GM23338 (cell line): ENCODE measurements around the gene RPS18. TPM values are rescaled to one million over a fixed set of nuclear protein-coding genes. Genes with fewer than 3 reads are reported as not detected.

ENCODE experiments used
- ATAC-seq: fragments of 200-7000 bp; cut with Tn5 transposase; 3 replicates; pipeline ENCODE4 v1.9.1; 2020
- DNase-seq: peaks from one replicate; pipeline ENCODE4 v3.0.0-alpha.2; 2015; ENCODE audit warnings: low spot score
- H2AFZ ChIP-seq: fragments of 200-600 bp; sonication (generic); 2 replicates; pipeline ENCODE4 v1.8.0; 2016; ENCODE audit warnings: antibody characterized with exemption, mild to moderate bottlenecking, moderate library complexity
- H3F3A ChIP-seq: fragments of 200-600 bp; sonication (generic); replicated peaks from 2 replicates; pipeline ENCODE4 v1.8.0; 2017; ENCODE audit warnings: antibody characterized with exemption, mixed run types, low read depth
- H3K27ac ChIP-seq: fragments of 200-600 bp; sonication (generic); 2 replicates; pipeline ENCODE4 v1.6.1; 2016; ENCODE audit warnings: low read depth
- H3K27me3 ChIP-seq: fragments of 200-600 bp; sonication (generic); 2 replicates; pipeline ENCODE4 v1.8.0; 2016; ENCODE audit warnings: mild to moderate bottlenecking, mixed run types, moderate library complexity; ENCODE audit not compliant: insufficient read depth
- H3K36me3 ChIP-seq: fragments of 200-600 bp; sonication (generic); 2 replicates; pipeline ENCODE4 v1.8.0; 2016; ENCODE audit warnings: mild to moderate bottlenecking; ENCODE audit not compliant: insufficient read depth
- H3K4me1 ChIP-seq: fragments of 200-600 bp; sonication (generic); 2 replicates; pipeline ENCODE4 v1.8.0; 2016; ENCODE audit warnings: mild to moderate bottlenecking, moderate library complexity; ENCODE audit not compliant: insufficient read depth
- H3K4me2 ChIP-seq: fragments of 200-600 bp; sonication (generic); 2 replicates; pipeline ENCODE4 v1.7.1; 2017; ENCODE audit warnings: mixed run types
- H3K4me3 ChIP-seq: fragments of 200-600 bp; sonication (generic); 2 replicates; pipeline ENCODE4 v1.6.1; 2016; ENCODE audit warnings: mixed run types
- H3K79me2 ChIP-seq: fragments of 200-600 bp; sonication (generic); replicated peaks from 2 replicates; pipeline ENCODE4 v1.8.0; 2017; ENCODE audit warnings: mild to moderate bottlenecking; ENCODE audit not compliant: insufficient read depth
- H3K9me2 ChIP-seq: fragments of 200-600 bp; sonication (generic); 2 replicates; pipeline ENCODE4 v1.8.0; 2017; ENCODE audit not compliant: insufficient read depth
- H4K20me1 ChIP-seq: fragments of 200-600 bp; sonication (generic); replicated peaks from 2 replicates; pipeline ENCODE4 v1.8.0; 2017; ENCODE audit warnings: mild to moderate bottlenecking; ENCODE audit not compliant: insufficient read depth
- H3K27ac Mint-ChIP-seq: 2 replicates; pipeline ENCODE4 v1.8.0; 2020; ENCODE audit warnings: inconsistent platforms, mild to moderate bottlenecking, moderate library complexity, mixed read lengths
- H3K27me3 Mint-ChIP-seq: 3 replicates; pipeline ENCODE4 v1.8.0; 2022; ENCODE audit warnings: low read depth, mild to moderate bottlenecking, moderate library complexity, mixed read lengths, inconsistent platforms; ENCODE audit not compliant: insufficient read depth, poor library complexity
- H3K36me3 Mint-ChIP-seq: 3 replicates; pipeline ENCODE4 v1.8.0; 2021; ENCODE audit warnings: low read depth, mild to moderate bottlenecking, inconsistent platforms, moderate library complexity, mixed read lengths
- H3K4me1 Mint-ChIP-seq: 3 replicates; pipeline ENCODE4 v1.8.0; 2020; ENCODE audit warnings: mild to moderate bottlenecking, inconsistent platforms, mixed read lengths
- H3K4me3 Mint-ChIP-seq: 3 replicates; pipeline ENCODE4 v1.8.0; 2021; ENCODE audit warnings: moderate library complexity, mild to moderate bottlenecking, inconsistent platforms, mixed read lengths
- H3K9me3 Mint-ChIP-seq: 3 replicates; pipeline ENCODE4 v1.8.0; 2020; ENCODE audit warnings: moderate library complexity, mild to moderate bottlenecking, inconsistent platforms, mixed read lengths
- CREB1 ChIP-seq: fragments of 250-450 bp; sonication (Bioruptor Pico); IDR thresholded peaks from 2 replicates; pipeline ENCODE4 v1.5.0; 2020; ENCODE audit warnings: low read depth, mild to moderate bottlenecking, moderate library complexity
- CTCF ChIP-seq, 2 experiments: fragments of 200-600 bp in 1 of 2; sonication (generic) in 1 of 2; conservative IDR thresholded peaks; 2 replicates each; pipeline versions ENCODE4 v1.5.1 to v1.6.1; 2016 to 2017; ENCODE audit warnings: antibody characterized with exemption in 2 of 2, low read depth in 2 of 2, mild to moderate bottlenecking in 2 of 2, moderate library complexity in 1 of 2
- EZH2phosphoT487 ChIP-seq: fragments of 200-600 bp; sonication (generic); IDR thresholded peaks from one replicate; pipeline ENCODE4 v1.8.1; 2018; ENCODE audit warnings: antibody characterized with exemption; ENCODE audit not compliant: unreplicated experiment
- JUNB ChIP-seq: IDR thresholded peaks from one replicate; pipeline ENCODE4 v1.6.1; 2016; ENCODE audit warnings: antibody characterized with exemption; ENCODE audit not compliant: unreplicated experiment
- NANOG ChIP-seq: IDR thresholded peaks from 2 replicates; pipeline ENCODE4 v1.6.1; 2016; ENCODE audit warnings: antibody characterized with exemption, borderline replicate concordance
- POLR2AphosphoS5 ChIP-seq: IDR thresholded peaks from 2 replicates; pipeline ENCODE4 v1.6.1; 2016; ENCODE audit warnings: antibody characterized with exemption, low read depth
- REST ChIP-seq: IDR thresholded peaks from one replicate; pipeline ENCODE4 v1.6.1; 2018; ENCODE audit warnings: antibody characterized with exemption; ENCODE audit not compliant: unreplicated experiment
- STAT1 ChIP-seq: IDR thresholded peaks from one replicate; pipeline ENCODE4 v1.6.1; 2016; ENCODE audit warnings: antibody characterized with exemption; ENCODE audit not compliant: unreplicated experiment
- ZNF114 ChIP-seq: fragments of 250-450 bp; sonication (Bioruptor Pico); IDR thresholded peaks from 2 replicates; pipeline ENCODE4 v1.5.0; 2020; ENCODE audit warnings: mild to moderate bottlenecking, moderate library complexity
- ZNF331 ChIP-seq: fragments of 250-450 bp; sonication (Bioruptor Pico); IDR thresholded peaks from 2 replicates; pipeline ENCODE4 v1.5.0; 2020; ENCODE audit warnings: low read depth, mild to moderate bottlenecking, moderate library complexity
- polyA plus RNA-seq: library from polyadenylated mRNA; unstranded; fragments of >200 nt; fragmentation: Nextera tagmentation; extraction: Ambion mirVana; gene quantifications from 2 replicates; pipeline ENCODE4 v1.2.1, GENCODE V29; 2016
- total RNA-seq: library from RNA; depleted of rRNA; stranded (reverse); fragments of >200 nt; shearing (Covaris generic); gene quantifications from 2 replicates; pipeline ENCODE4 v1.2.3, GENCODE V29; 2014
- TF ChIP-seq, protein P1 (sequence below): IDR thresholded peaks from 2 replicates; pipeline ENCODE4 v1.6.1; 2016; ENCODE audit warnings: antibody characterized with exemption

RPS18 gene
- total and polyA plus RNA-seq, 2 experiments from 2014 or later: 2,133 to 4,776 TPM

- Mint-ChIP-seq H3K27me3 (peaks cover 13% of the 10 kb centered on the region), H3K36me3 (peaks cover 77% of the 10 kb centered on the region), H3K9me3 (no peaks in the 10 kb centered on the region), H3K4me3 (no peak overlapping the region), H3K27ac (no peak overlapping the region; the same call in 1 of the 2 replicates), H3K4me1 (peaks cover 31% of the 10 kb centered on the region)
- TF ChIP-seq CREB1 (CRISPR knock-in tag) (no peak), EZH2phosphoT487 (no peak), REST (no peak), NANOG (no peak), ZNF114 (CRISPR knock-in tag) (no peak), STAT1 (no peak), JUNB (no peak), CTCF (conservative IDR thresholded peaks at IDR 0.05; ENCODE audit: low read depth in 2 of 2) (no peak), ZNF331 (CRISPR knock-in tag) (no peak), POLR2AphosphoS5 (no peak)
- TF ChIP-seq, protein P1, sequence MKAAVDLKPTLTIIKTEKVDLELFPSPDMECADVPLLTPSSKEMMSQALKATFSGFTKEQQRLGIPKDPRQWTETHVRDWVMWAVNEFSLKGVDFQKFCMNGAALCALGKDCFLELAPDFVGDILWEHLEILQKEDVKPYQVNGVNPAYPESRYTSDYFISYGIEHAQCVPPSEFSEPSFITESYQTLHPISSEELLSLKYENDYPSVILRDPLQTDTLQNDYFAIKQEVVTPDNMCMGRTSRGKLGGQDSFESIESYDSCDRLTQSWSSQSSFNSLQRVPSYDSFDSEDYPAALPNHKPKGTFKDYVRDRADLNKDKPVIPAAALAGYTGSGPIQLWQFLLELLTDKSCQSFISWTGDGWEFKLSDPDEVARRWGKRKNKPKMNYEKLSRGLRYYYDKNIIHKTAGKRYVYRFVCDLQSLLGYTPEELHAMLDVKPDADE: no peak
- H3K36me3 ChIP-seq: peaks cover 23% of the 10 kb centered on the region
- no peaks in the 10 kb centered on the region for H3K9me2 ChIP-seq
- no peak overlapping the region for H3K4me3 ChIP-seq
- ATAC-seq (no peak), DNase-seq (no peak)
- peaks cover 32% of the 10 kb centered on the region for H3K4me1 ChIP-seq
- H3K27ac ChIP-seq: no peak overlapping the region
- H3K27me3 ChIP-seq: no peaks in the 10 kb centered on the region
- H3F3A ChIP-seq: peaks cover 50% of the 10 kb centered on the region
- no peak overlapping the region for H2AFZ ChIP-seq
- peaks cover 24% of the 10 kb centered on the region for H4K20me1 ChIP-seq
- peaks cover 17% of the 10 kb centered on the region for H3K79me2 ChIP-seq
- no peak overlapping the region for H3K4me2 ChIP-seq
Measured at GRCh38 chr6:33279257-33279695, 7.4 kb downstream of the RPS18 start.
